GM06990 (cell line): ENCODE results near the gene TSHB.

Experiments used
- DNase-seq: peaks from one replicate; pipeline ENCODE4 v3.0.0-alpha.2; 2011; ENCODE audit not compliant: insufficient read length; ENCODE audit errors: extremely low read depth
- H3K27me3 ChIP-seq: replicated peaks from 2 replicates; pipeline ENCODE4 v1.6.0; 2011; ENCODE audit warnings: low read length; ENCODE audit not compliant: control insufficient read depth, insufficient read depth
- H3K36me3 ChIP-seq: 2 replicates; pipeline ENCODE4 v1.5.1; 2011; ENCODE audit warnings: low read length; ENCODE audit not compliant: control insufficient read depth, insufficient read depth
- H3K4me3 ChIP-seq: replicated peaks from 2 replicates; pipeline ENCODE4 v1.5.1; 2011; ENCODE audit warnings: low read depth, mild to moderate bottlenecking, control low read depth, low read length
- CTCF ChIP-seq: IDR thresholded peaks from 2 replicates; pipeline ENCODE4 v1.5.1; 2011; ENCODE audit warnings: low read length, control low read depth, mild to moderate bottlenecking, inconsistent platforms; ENCODE audit not compliant: insufficient read depth, poor library complexity, severe bottlenecking

The TSHB gene

GRCh38 chr1:115067161-115067859, 37.7 kb downstream of the TSHB start:
- Histone ChIP-seq H3K27me3 (no peaks in the 10 kb centered on the region), H3K36me3 (no peaks in the 10 kb centered on the region), H3K4me3 (no peak overlapping the region)
- no peak for TF ChIP-seq CTCF
- no peak for DNase-seq

GRCh38 chr1:115068826-115069585, 39.4 kb downstream of the TSHB start:
- TF ChIP-seq CTCF: no peak
- no peak overlapping the region for H3K4me3 ChIP-seq
- no peaks in the 10 kb centered on the region for H3K36me3 ChIP-seq
- no peaks in the 10 kb centered on the region for H3K27me3 ChIP-seq
- no peak for DNase-seq

GRCh38 chr1:115069659-115070308, 40.2 kb downstream of the TSHB start:
- no peaks in the 10 kb centered on the region for H3K27me3 ChIP-seq
- TF ChIP-seq CTCF: no peak
- no peaks in the 10 kb centered on the region for H3K36me3 ChIP-seq
- H3K4me3 ChIP-seq: no peak overlapping the region
- DNase-seq: no peak

GRCh38 chr1:115071012-115071664, 41.5 kb downstream of the TSHB start:
- Histone ChIP-seq H3K27me3 (no peaks in the 10 kb centered on the region), H3K36me3 (no peaks in the 10 kb centered on the region), H3K4me3 (no peak overlapping the region)
- DNase-seq: no peak
- TF ChIP-seq CTCF: no peak

GRCh38 chr1:115073298-115074087, 43.9 kb downstream of the TSHB start:
- no peaks in the 10 kb centered on the region for H3K27me3 ChIP-seq
- DNase-seq: no peak
- no peaks in the 10 kb centered on the region for H3K36me3 ChIP-seq
- no peak overlapping the region for H3K4me3 ChIP-seq
- TF ChIP-seq CTCF: no peak
